ENCODE data around the gene PMCH. TPM values are rescaled to one million over a fixed set of nuclear protein-coding genes. Genes with fewer than 3 reads are reported as not detected.
A peak's percentile ranks its signal among the peaks of the same experiment; 100 is the strongest.

Gene PMCH
- total RNA-seq, 1 donor from 2014 or later, result not detected

DNA sequence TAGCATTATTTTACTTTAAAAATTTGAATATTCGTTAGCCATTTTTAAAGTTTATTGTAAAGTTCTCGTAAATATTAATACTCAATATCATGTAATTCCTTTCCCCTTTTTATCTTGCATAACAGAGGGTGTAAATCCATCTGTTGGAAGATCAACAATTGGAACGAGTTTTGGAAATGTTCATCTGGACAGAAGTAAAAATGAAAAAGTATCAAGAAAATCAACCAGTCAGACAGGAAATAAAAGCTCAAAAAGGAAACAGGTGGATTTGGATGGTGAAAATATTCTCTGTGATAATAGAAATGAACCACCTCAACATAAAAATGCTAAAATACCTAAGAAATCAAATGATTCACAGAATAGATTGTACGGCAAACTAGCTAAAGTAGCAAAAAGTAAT, 1.8 kb downstream of the PMCH start:
- Histone ChIP-seq H3K27me3 (no peaks in the 10 kb centered on the region), H3K4me1 (no peaks in the 10 kb centered on the region), H3K36me3 (no peaks in the 10 kb centered on the region), H3K9me3 (no peaks in the 10 kb centered on the region), H3K4me3 (no peak overlapping the region), H3K27ac (no peak overlapping the region)
- DNase-seq, result no peak
- TF ChIP-seq, protein P1, sequence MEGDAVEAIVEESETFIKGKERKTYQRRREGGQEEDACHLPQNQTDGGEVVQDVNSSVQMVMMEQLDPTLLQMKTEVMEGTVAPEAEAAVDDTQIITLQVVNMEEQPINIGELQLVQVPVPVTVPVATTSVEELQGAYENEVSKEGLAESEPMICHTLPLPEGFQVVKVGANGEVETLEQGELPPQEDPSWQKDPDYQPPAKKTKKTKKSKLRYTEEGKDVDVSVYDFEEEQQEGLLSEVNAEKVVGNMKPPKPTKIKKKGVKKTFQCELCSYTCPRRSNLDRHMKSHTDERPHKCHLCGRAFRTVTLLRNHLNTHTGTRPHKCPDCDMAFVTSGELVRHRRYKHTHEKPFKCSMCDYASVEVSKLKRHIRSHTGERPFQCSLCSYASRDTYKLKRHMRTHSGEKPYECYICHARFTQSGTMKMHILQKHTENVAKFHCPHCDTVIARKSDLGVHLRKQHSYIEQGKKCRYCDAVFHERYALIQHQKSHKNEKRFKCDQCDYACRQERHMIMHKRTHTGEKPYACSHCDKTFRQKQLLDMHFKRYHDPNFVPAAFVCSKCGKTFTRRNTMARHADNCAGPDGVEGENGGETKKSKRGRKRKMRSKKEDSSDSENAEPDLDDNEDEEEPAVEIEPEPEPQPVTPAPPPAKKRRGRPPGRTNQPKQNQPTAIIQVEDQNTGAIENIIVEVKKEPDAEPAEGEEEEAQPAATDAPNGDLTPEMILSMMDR (IDR thresholded peaks at IDR 0.05), result no peak
- ATAC-seq, result no peak
- intact Hi-C loops (cut with DNase I), result no loop called here

DNA sequence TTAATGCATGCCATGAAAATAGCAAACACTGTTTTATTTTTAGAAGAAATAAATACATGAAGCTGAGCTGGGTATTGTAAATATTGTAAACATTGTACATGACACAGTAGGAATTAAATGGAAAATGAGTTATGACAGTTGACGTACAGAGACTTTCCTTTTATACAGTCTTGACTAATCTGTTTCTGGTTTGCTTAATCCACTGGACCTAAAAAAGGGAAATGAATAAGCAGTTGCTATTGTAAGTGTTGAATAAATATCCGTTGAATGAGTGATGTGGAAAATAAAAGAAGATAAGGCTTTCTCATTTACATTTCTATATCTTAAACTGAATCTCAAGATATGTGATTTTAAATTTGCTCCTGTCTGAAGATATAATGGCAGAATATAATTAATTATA, 15.0 kb downstream of the PMCH start:
- peak; percentile 27 for ATAC-seq
- DNase-seq, result no peak
- Histone ChIP-seq H3K4me1 (no peaks in the 10 kb centered on the region), H3K27ac (no peak overlapping the region), H3K9me3 (no peaks in the 10 kb centered on the region), H3K27me3 (no peaks in the 10 kb centered on the region), H3K4me3 (no peak overlapping the region), H3K36me3 (no peaks in the 10 kb centered on the region)
- intact Hi-C loops (cut with DNase I), result no loop called here
- TF ChIP-seq, protein P1 (IDR thresholded peaks at IDR 0.05), result no peak

DNA sequence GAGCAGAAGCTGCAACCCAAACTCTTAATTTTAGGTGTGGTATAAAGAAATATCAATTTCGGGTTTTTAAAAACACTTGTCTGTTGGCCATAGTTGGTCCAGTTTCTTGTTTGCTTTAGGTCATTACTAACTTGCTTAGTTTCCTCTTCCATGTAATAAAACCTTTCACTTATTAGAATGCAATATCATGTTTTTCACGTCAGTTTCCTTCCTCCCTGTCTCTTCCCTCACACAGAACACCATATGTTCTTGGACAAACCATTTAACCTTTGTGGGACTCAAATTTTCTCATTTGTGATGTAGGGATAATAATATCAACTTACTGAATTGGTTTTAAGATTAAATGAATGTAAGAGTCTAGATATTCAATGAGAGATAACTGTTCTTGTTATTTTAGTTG, 22.9 kb downstream of the PMCH start:
- Histone ChIP-seq H3K27ac (no peak overlapping the region), H3K4me3 (no peak overlapping the region), H3K4me1 (no peaks in the 10 kb centered on the region), H3K27me3 (no peaks in the 10 kb centered on the region), H3K36me3 (no peaks in the 10 kb centered on the region), H3K9me3 (no peaks in the 10 kb centered on the region)
- TF ChIP-seq, protein P1 (IDR thresholded peaks at IDR 0.05), result no peak
- DNase-seq (no peak), ATAC-seq (no peak)
- intact Hi-C loops (cut with DNase I), result no loop called here

DNA sequence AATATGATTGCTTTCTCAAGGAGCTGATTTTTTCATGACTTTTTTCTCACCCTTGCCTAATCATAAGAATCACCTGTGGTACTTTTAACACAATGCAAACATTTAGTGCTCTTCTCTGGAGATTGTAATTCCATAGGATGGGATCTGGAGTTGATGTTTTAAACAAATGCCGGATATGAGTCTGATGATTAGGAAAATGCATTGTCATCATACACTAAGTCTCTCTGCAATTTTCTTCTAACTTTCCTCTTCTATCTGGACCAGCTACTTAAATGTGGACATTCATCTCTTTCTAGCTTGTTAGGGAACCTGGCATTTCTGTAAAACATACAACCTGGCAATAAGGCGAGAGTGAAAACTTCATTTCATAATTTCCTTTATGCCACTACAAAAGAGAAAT, 23.5 kb downstream of the PMCH start:
- Histone ChIP-seq H3K27me3 (no peaks in the 10 kb centered on the region), H3K27ac (no peak overlapping the region), H3K4me1 (no peaks in the 10 kb centered on the region), H3K9me3 (no peaks in the 10 kb centered on the region), H3K36me3 (no peaks in the 10 kb centered on the region), H3K4me3 (no peak overlapping the region)
- DNase-seq (no peak), ATAC-seq (no peak)
- TF ChIP-seq, protein P1 (IDR thresholded peaks at IDR 0.05), result no peak
- intact Hi-C loops (cut with DNase I), result no loop called here

DNA sequence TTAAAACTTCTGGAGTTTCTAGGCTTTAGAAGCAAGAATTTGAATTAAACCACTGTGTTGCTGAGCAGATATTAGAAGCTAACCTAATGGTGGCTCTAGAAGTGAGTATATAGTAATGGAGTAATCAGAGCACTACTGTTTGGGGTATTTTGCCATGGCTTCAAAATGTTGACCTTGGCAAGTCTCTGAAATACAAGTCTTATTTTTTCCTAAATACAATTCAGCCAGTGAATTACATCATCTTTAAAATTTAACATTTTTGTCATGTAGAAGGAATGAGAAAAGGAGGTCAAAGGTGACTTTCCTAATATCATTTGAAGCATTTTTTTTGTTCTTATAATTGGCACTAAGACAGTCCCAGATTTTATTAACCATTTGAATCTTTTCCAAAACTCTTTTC, 25.2 kb downstream of the PMCH start:
- no peaks in the 10 kb centered on the region for H3K9me3 ChIP-seq
- H3K4me1 ChIP-seq, result no peaks in the 10 kb centered on the region
- ATAC-seq (no peak), DNase-seq (no peak)
- no peaks in the 10 kb centered on the region for H3K27me3 ChIP-seq
- TF ChIP-seq, protein P1 (IDR thresholded peaks at IDR 0.05), result no peak
- no peaks in the 10 kb centered on the region for H3K36me3 ChIP-seq
- H3K4me3 ChIP-seq, result no peak overlapping the region
- intact Hi-C loops (cut with DNase I), result no loop called here
- no peak overlapping the region for H3K27ac ChIP-seq

DNA sequence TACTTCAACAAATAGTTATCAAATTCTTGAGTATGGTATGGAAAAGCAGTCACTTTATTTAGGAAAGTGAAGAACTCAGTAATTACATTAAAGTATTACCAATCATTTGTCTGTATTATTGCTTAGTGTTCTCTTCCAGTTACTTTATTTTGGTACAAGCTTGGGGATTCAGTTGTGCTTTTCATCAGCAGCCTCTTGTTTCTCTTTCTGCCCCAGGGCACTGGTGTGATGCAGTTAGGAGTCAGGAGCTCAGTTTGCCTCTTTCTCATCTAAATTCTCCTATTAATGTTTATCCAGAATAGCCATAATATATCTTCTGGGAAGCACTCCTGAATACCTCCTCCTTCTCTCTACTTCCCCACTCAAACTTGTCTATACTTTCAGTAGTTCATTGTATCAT, 25.7 kb downstream of the PMCH start:
- H3K9me3 ChIP-seq, result no peaks in the 10 kb centered on the region
- no peak for DNase-seq
- no peaks in the 10 kb centered on the region for H3K27me3 ChIP-seq
- no peaks in the 10 kb centered on the region for H3K36me3 ChIP-seq
- ATAC-seq, result no peak
- TF ChIP-seq, protein P1 (IDR thresholded peaks at IDR 0.05), result no peak
- intact Hi-C loops (cut with DNase I), result no loop called here
- no peak overlapping the region for H3K27ac ChIP-seq
- no peak overlapping the region for H3K4me3 ChIP-seq
- H3K4me1 ChIP-seq, result no peaks in the 10 kb centered on the region

Measured in upper lobe of right lung (tissue), 1 donor.